ENCODE results near the gene CHKA.

Gene CHKA

GRCh38 chr11:68013611-68014156, 107.5 kb downstream of the CHKA start:
- DNase-seq (ENCODE audit: low spot score) = no peak

- no peak for DNase-seq (ENCODE audit: low spot score)
These were observed 108.2 kb downstream of the CHKA start for GRCh38 chr11:68012843-68013610.

GRCh38 chr11:68012044-68012842, 108.9 kb downstream of the CHKA start:
- DNase-seq (ENCODE audit: low spot score) = no peak

GRCh38 chr11:68011051-68011943, 109.9 kb downstream of the CHKA start:
- DNase-seq (ENCODE audit: low spot score) = no peak

- DNase-seq (ENCODE audit: low spot score) = no peak
These were observed 110.8 kb downstream of the CHKA start, which contains the start of gene ALDH3B1 for GRCh38 chr11:68010090-68011041. Gene ALDH3B1, plus strand, starts transcription at chr11:68010327. Its CDS starts 4,971 bp downstream, at chr11:68015298.

GRCh38 chr11:68009391-68010089, 111.6 kb downstream of the CHKA start:
- DNase-seq (ENCODE audit: low spot score) = no peak

GRCh38 chr11:68008381-68009337, 112.5 kb downstream of the CHKA start:
- DNase-seq (ENCODE audit: low spot score) = no peak

- DNase-seq (ENCODE audit: low spot score) = no peak
These were observed 113.4 kb downstream of the CHKA start for GRCh38 chr11:68007498-68008380.

GRCh38 chr11:68006606-68007166, 114.5 kb downstream of the CHKA start:
- no peak for DNase-seq (ENCODE audit: low spot score)

- no peak for DNase-seq (ENCODE audit: low spot score)
These were observed 116.4 kb downstream of the CHKA start for GRCh38 chr11:68004551-68005335.

- DNase-seq (ENCODE audit: low spot score) = peak; percentile 69
These were observed 117.2 kb downstream of the CHKA start, which contains the start of gene UNC93B1 for GRCh38 chr11:68003846-68004550. Gene UNC93B1, minus strand, starts transcription at chr11:68004097. Its CDS starts 54 bp downstream, at chr11:68004043.

- peak; percentile 72 for DNase-seq (ENCODE audit: low spot score)
These were observed 118.0 kb downstream of the CHKA start for GRCh38 chr11:68002938-68003845.

Data from germinal center (tissue), 1 donor.